ENCODE data around the gene PLEK. TPM values are rescaled to one million over a fixed set of nuclear protein-coding genes. Genes with fewer than 3 reads are reported as not detected.

PLEK gene
- total and polyA plus RNA-seq, 9 of the 15 experiments (the other 6 are each of a cell fraction or from before 2014, with no cell fraction given), result 0.14 to 1.2 (median 0.36) TPM

GRCh38 chr2:68371138-68371537, 6.1 kb downstream of the PLEK start (continued):
- TF ChIP-seq, protein P1, sequence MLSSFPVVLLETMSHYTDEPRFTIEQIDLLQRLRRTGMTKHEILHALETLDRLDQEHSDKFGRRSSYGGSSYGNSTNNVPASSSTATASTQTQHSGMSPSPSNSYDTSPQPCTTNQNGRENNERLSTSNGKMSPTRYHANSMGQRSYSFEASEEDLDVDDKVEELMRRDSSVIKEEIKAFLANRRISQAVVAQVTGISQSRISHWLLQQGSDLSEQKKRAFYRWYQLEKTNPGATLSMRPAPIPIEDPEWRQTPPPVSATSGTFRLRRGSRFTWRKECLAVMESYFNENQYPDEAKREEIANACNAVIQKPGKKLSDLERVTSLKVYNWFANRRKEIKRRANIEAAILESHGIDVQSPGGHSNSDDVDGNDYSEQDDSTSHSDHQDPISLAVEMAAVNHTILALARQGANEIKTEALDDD (IDR thresholded peaks at IDR 0.05), result peak; percentile 51; the same call in 1 of the 2 replicates

GRCh38 chr2:68371581-68371980, 6.5 kb downstream of the PLEK start:
- in situ Hi-C loops (cut with MboI), result no loop called here
- FAIRE-seq (peak; percentile 77), ATAC-seq (peak; percentile 55), DNase-seq (ENCODE audit: extremely low read depth in 1 of 4, low spot score in 3 of 4) (no peak)
- H3K9me1 ChIP-seq (ENCODE audit: control insufficient read depth, insufficient read depth, low read length), result no peaks in the 10 kb centered on the region
- peak overlapping the region; percentile 42; the same call in 1 of the 2 replicates for H3K4me2 ChIP-seq (ENCODE audit: insufficient read depth, low read length)
- peak overlapping the region; percentile 74 for H2AFZ ChIP-seq (ENCODE audit: low read depth, low read length)
- intact Hi-C loops (cut with micrococcal nuclease), result no loop called here
- H3K36me3 ChIP-seq (ENCODE audit: control insufficient read depth, insufficient read depth, low read length), result no peaks in the 10 kb centered on the region
- ChIA-PET CTCF (ENCODE audit: low intra/inter-chr PET ratio) (no interaction called here), POLR2A (interaction anchor here (0.9 to 1.9 kb wide), 3 partner anchors 9 to 63 kb away, joined by 3 to 4 read pairs (median 3); no protein-coding TSS in a partner anchor)
- H3K27me3 ChIP-seq (ENCODE audit: control insufficient read depth in 2 of 2, insufficient read depth in 2 of 2, low read length in 2 of 2), result no peaks in the 10 kb centered on the region
- H3K27ac ChIP-seq (ENCODE audit: extremely low read depth, low read depth, low read length), result no peak overlapping the region
- no peaks in the 10 kb centered on the region for H3K9me3 ChIP-seq (replicated peaks; ENCODE audit: control insufficient read depth, insufficient read depth, low read depth, low read length)
- H3K4me3 ChIP-seq, result no peak overlapping the region
- H3K4me1 ChIP-seq (replicated peaks in 1 of 2; ENCODE audit: control insufficient read depth in 2 of 2, insufficient read depth in 2 of 2, low read length in 2 of 2), result peaks cover 0 to 28% of the 10 kb centered on the region in 2 experiments; a peak in 3 of 5 replicates
- H3K9ac ChIP-seq (ENCODE audit: insufficient read depth in 1 of 2, low read depth in 2 of 2, low read length in 2 of 2), result no peak overlapping the region; a peak in 1 of 4 replicates
- H4K20me1 ChIP-seq (replicated peaks; ENCODE audit: control insufficient read depth, insufficient read depth, low read length), result no peaks in the 10 kb centered on the region
- BruUV-seq (replicated peaks), result no TSS peak
- no peaks in the 10 kb centered on the region for H3K79me2 ChIP-seq (ENCODE audit: control insufficient read depth, insufficient read depth, low read length)
- WGBS (ENCODE audit: insufficient coverage, low coverage, missing lambda C conversion rate), result 3% methylated on average over 3 of the region's 3 CpGs
- peak; percentile 67; the same call in 1 of the 2 replicates for TF ChIP-seq BACH1 (tag; IDR thresholded peaks at IDR 0.05)
- no peak for TF ChIP-seq ZKSCAN1 (IDR thresholded peaks at IDR 0.05; ENCODE audit: low read depth, low read length)
- no peak for TF ChIP-seq SNIP1 (IDR thresholded peaks at IDR 0.05; ENCODE audit: low read depth)
- peak; percentile 19; the same call in 1 of the 2 replicates for TF ChIP-seq ARID1B (IDR thresholded peaks at IDR 0.05)
- TF ChIP-seq, protein P2, sequence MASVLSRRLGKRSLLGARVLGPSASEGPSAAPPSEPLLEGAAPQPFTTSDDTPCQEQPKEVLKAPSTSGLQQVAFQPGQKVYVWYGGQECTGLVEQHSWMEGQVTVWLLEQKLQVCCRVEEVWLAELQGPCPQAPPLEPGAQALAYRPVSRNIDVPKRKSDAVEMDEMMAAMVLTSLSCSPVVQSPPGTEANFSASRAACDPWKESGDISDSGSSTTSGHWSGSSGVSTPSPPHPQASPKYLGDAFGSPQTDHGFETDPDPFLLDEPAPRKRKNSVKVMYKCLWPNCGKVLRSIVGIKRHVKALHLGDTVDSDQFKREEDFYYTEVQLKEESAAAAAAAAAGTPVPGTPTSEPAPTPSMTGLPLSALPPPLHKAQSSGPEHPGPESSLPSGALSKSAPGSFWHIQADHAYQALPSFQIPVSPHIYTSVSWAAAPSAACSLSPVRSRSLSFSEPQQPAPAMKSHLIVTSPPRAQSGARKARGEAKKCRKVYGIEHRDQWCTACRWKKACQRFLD (CRISPR knock-in tag; IDR thresholded peaks at IDR 0.05), result no peak
- no peak for TF ChIP-seq ZNF77 (CRISPR knock-in tag; IDR thresholded peaks at IDR 0.05)
- TF ChIP-seq YBX1 (IDR thresholded peaks at IDR 0.05), result no peak
- TF ChIP-seq ZNF212 (CRISPR knock-in tag; IDR thresholded peaks at IDR 0.05), result no peak
- no peak for TF ChIP-seq CREB1 (IDR thresholded peaks at IDR 0.05)
- no peak for TF ChIP-seq CREB1 (CRISPR knock-in tag; IDR thresholded peaks at IDR 0.05)
- TF ChIP-seq, protein P3, sequence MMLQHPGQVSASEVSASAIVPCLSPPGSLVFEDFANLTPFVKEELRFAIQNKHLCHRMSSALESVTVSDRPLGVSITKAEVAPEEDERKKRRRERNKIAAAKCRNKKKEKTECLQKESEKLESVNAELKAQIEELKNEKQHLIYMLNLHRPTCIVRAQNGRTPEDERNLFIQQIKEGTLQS (IDR thresholded peaks at IDR 0.05), result 0 out of 2 replicates have a peak, but pooled peaks have one; percentile 23
- TF ChIP-seq, protein P3 (CRISPR knock-in tag; conservative IDR thresholded peaks at IDR 0.05), result no peak
- TF ChIP-seq PKNOX1 (IDR thresholded peaks at IDR 0.05), result peak; percentile 58; the same call in 1 of the 2 replicates
- no peak for TF ChIP-seq ZNF324 (CRISPR knock-in tag; IDR thresholded peaks at IDR 0.05)
- TF ChIP-seq C11orf30 (IDR thresholded peaks at IDR 0.05; ENCODE audit: low read depth), result peak; percentile 94
- TF ChIP-seq MCM3 (IDR thresholded peaks at IDR 0.05), result no peak
- no peak for TF ChIP-seq HLTF (IDR thresholded peaks at IDR 0.05)
- peak; percentile 96 for TF ChIP-seq NFE2 (IDR thresholded peaks at IDR 0.05; ENCODE audit: low read depth)
- no peak for TF ChIP-seq SMARCB1 (IDR thresholded peaks at IDR 0.05; ENCODE audit: insufficient read length, low read depth)
- TF ChIP-seq MTA2 (IDR thresholded peaks at IDR 0.05; ENCODE audit: low read depth), result no peak
- TF ChIP-seq POLR2B (IDR thresholded peaks at IDR 0.05; ENCODE audit: low read depth, partially characterized antibody), result no peak
